Muscle layer of colon (tissue), 2 donors: ENCODE data around the gene HS1BP3.

Source experiments
- H3K27ac ChIP-seq: one replicate; pipeline ENCODE4 v1.7.0; 2013; ENCODE audit warnings: low read depth, mild to moderate bottlenecking, low read length, moderate library complexity
- H3K27me3 ChIP-seq, 2 donors: one replicate each; pipeline ENCODE4 v1.7.0; 2013; ENCODE audit warnings: low read length in 2 of 2, mild to moderate bottlenecking in 2 of 2; ENCODE audit not compliant: insufficient read depth in 2 of 2, control insufficient read depth in 1 of 2
- H3K36me3 ChIP-seq: one replicate; pipeline ENCODE4 v1.7.0; 2013; ENCODE audit warnings: mild to moderate bottlenecking, low read length; ENCODE audit not compliant: insufficient read depth
- H3K4me1 ChIP-seq: one replicate; pipeline ENCODE4 v1.7.0; 2013; ENCODE audit warnings: mild to moderate bottlenecking, low read length; ENCODE audit not compliant: insufficient read depth
- H3K4me3 ChIP-seq, 2 donors: one replicate each; pipeline ENCODE4 v1.7.0; 2013; ENCODE audit warnings: low read length in 2 of 2, low read depth in 1 of 2, mild to moderate bottlenecking in 1 of 2, moderate library complexity in 1 of 2
- H3K9ac ChIP-seq: one replicate; pipeline ENCODE4 v1.7.0; 2013; ENCODE audit warnings: low read length
- H3K9me3 ChIP-seq: one replicate; pipeline ENCODE4 v1.7.0; 2013; ENCODE audit warnings: mild to moderate bottlenecking, low read length
- donor health status: abdominal sarcoma.
- donor health status: Adenocarcinoma of cecum.

Gene HS1BP3

GRCh38 chr2:20666304-20667150 lies 15.6 kb upstream of the HS1BP3 start, which contains the start of gene GDF7:
Gene GDF7, plus strand, starts transcription at chr2:20667144. Its CDS starts 96 bp downstream, at chr2:20667240.
- no peaks in the 10 kb centered on the region for H3K36me3 ChIP-seq
- peaks cover 66 to 88% of the 10 kb centered on the region in 2 donors for H3K27me3 ChIP-seq
- peaks cover 13% of the 10 kb centered on the region for H3K4me1 ChIP-seq
- H3K9ac ChIP-seq = no peak within 1 kb of the TSS
- no peaks in the 10 kb centered on the region for H3K9me3 ChIP-seq
- no peak within 1 kb of the TSS for H3K27ac ChIP-seq
- H3K4me3 ChIP-seq = peak within 1 kb of the TSS; percentile 43 to 54

GRCh38 chr2:20666005-20666303 lies 15.1 kb upstream of the HS1BP3 start:
- Histone ChIP-seq H3K27me3 (peaks cover 60 to 82% of the 10 kb centered on the region in 2 donors), H3K9ac (no peak overlapping the region), H3K36me3 (no peaks in the 10 kb centered on the region), H3K9me3 (no peaks in the 10 kb centered on the region), H3K27ac (no peak overlapping the region), H3K4me3 (peak overlapping the region; percentile 43 to 54), H3K4me1 (peaks cover 13% of the 10 kb centered on the region)

- H3K4me3 ChIP-seq = peak overlapping the region; percentile 43 to 54
- no peak overlapping the region for H3K9ac ChIP-seq
- H3K36me3 ChIP-seq = no peaks in the 10 kb centered on the region
- H3K9me3 ChIP-seq = no peaks in the 10 kb centered on the region
- H3K4me1 ChIP-seq = peaks cover 13% of the 10 kb centered on the region
- H3K27me3 ChIP-seq = peaks cover 60 to 77% of the 10 kb centered on the region in 2 donors
- H3K27ac ChIP-seq = no peak overlapping the region
These were observed 14.5 kb upstream of the HS1BP3 start for GRCh38 chr2:20665243-20666004.

GRCh38 chr2:20664431-20665242 lies 13.7 kb upstream of the HS1BP3 start:
- no peak overlapping the region for H3K27ac ChIP-seq

GRCh38 chr2:20664071-20664390 lies 13.1 kb upstream of the HS1BP3 start:
- Histone ChIP-seq H3K4me3 (no peak overlapping the region), H3K36me3 (no peaks in the 10 kb centered on the region), H3K9ac (no peak overlapping the region), H3K4me1 (peaks cover 13% of the 10 kb centered on the region), H3K9me3 (no peaks in the 10 kb centered on the region), H3K27ac (no peak overlapping the region), H3K27me3 (peaks cover 50 to 63% of the 10 kb centered on the region in 2 donors)

More at GRCh38 chr2:20664431-20665242, 13.7 kb upstream of the HS1BP3 start:
- peaks cover 13% of the 10 kb centered on the region for H3K4me1 ChIP-seq
- H3K9me3 ChIP-seq = no peaks in the 10 kb centered on the region
- peaks cover 56 to 69% of the 10 kb centered on the region in 2 donors for H3K27me3 ChIP-seq
- no peaks in the 10 kb centered on the region for H3K36me3 ChIP-seq
- H3K4me3 ChIP-seq = no peak overlapping the region
- H3K9ac ChIP-seq = no peak overlapping the region

- H3K27ac ChIP-seq = no peak overlapping the region
- no peaks in the 10 kb centered on the region for H3K36me3 ChIP-seq
- H3K9me3 ChIP-seq = no peaks in the 10 kb centered on the region
- peaks cover 13% of the 10 kb centered on the region for H3K4me1 ChIP-seq
- H3K4me3 ChIP-seq = no peak overlapping the region
- H3K9ac ChIP-seq = no peak overlapping the region
- H3K27me3 ChIP-seq = peaks cover 45 to 57% of the 10 kb centered on the region in 2 donors
These were observed 12.5 kb upstream of the HS1BP3 start for GRCh38 chr2:20663196-20664070.

GRCh38 chr2:20662308-20662937 lies 11.5 kb upstream of the HS1BP3 start:
- Histone ChIP-seq H3K27ac (no peak overlapping the region), H3K4me1 (peaks cover 13% of the 10 kb centered on the region), H3K9ac (no peak overlapping the region), H3K27me3 (peaks cover 34 to 47% of the 10 kb centered on the region in 2 donors), H3K36me3 (no peaks in the 10 kb centered on the region), H3K9me3 (no peaks in the 10 kb centered on the region), H3K4me3 (no peak overlapping the region)

- no peak overlapping the region for H3K4me3 ChIP-seq
- no peaks in the 10 kb centered on the region for H3K36me3 ChIP-seq
- H3K4me1 ChIP-seq = peaks cover 13% of the 10 kb centered on the region
- no peaks in the 10 kb centered on the region for H3K9me3 ChIP-seq
- H3K9ac ChIP-seq = no peak overlapping the region
- no peak overlapping the region for H3K27ac ChIP-seq
- peaks cover 34 to 43% of the 10 kb centered on the region in 2 donors for H3K27me3 ChIP-seq
These were observed 10.8 kb upstream of the HS1BP3 start for GRCh38 chr2:20661421-20662307.

- no peaks in the 10 kb centered on the region for H3K36me3 ChIP-seq
- no peak overlapping the region for H3K9ac ChIP-seq
- no peak overlapping the region for H3K27ac ChIP-seq
- peaks cover 7% of the 10 kb centered on the region for H3K4me1 ChIP-seq
- H3K4me3 ChIP-seq = no peak overlapping the region
- H3K27me3 ChIP-seq = peaks cover 26 to 34% of the 10 kb centered on the region in 2 donors
- no peaks in the 10 kb centered on the region for H3K9me3 ChIP-seq
These were observed 9.9 kb upstream of the HS1BP3 start for GRCh38 chr2:20660506-20661420.
